ENCODE measurements around the gene NFKBIL1. TPM values are rescaled to one million over a fixed set of nuclear protein-coding genes. Genes with fewer than 3 reads are reported as not detected.
"Not testable (repeated sequence)": the region's sequence is repeated elsewhere in the genome, so short reads cannot be mapped to it uniquely, and the experiment has no call there.

NFKBIL1 gene
- 21.0 and 30.8 TPM in 2 replicates for total RNA-seq

GRCh38 chr6:31546958-31547726, at the start of gene NFKBIL1:
Gene NFKBIL1 (plus strand): TSS chr6:31547608. CDS start chr6:31547695, 87 bp downstream.
- DNase-seq: peak; percentile 98

GRCh38 chr6:31498748-31499147, 48.7 kb upstream of the NFKBIL1 start:
- DNase-seq: peak; percentile 39

GRCh38 chr6:31499648-31500047, 47.8 kb upstream of the NFKBIL1 start:
- DNase-seq: not testable (repeated sequence)

DNA sequence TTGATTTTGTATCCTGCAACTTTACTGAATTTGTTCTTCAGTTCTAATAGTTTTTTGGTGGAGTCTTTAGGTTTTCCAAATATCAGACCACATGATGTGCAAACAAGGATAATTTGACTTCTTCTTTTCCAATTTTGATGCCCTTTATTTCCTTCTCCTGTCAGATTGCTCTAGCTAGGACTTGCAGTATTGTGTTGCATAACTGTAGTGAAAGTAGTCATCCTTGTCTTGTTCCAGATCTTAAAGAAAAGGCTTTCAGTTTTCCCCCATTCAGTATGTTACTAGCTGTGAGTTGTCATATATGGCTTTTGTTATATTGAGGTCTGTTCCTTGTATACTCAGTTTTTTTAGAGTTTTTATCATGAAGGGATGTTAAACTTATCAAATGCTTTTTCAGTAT, 44.8 kb upstream of the NFKBIL1 start:
- no peak for DNase-seq

GRCh38 chr6:31509036-31509435, 38.4 kb upstream of the NFKBIL1 start:
- not testable (repeated sequence) for DNase-seq

DNA sequence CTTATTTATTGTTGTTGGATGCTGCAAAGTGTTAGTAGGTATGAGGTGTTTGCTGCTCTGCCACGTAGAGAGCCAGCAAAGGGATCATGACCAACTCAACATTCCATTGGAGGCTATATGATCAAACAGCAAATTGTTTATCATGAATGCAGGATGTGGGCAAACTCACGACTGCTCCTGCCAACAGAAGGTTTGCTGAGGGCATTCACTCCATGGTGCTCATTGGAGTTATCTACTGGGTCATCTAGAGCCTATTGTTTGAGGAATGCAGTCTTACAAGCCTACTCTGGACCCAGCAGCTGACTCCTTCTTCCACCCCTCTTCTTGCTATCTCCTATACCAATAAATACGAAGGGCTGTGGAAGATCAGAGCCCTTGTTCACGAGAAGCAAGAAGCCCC, 37.4 kb upstream of the NFKBIL1 start:
- no peak for DNase-seq

GRCh38 chr6:31513456-31514165, 33.8 kb upstream of the NFKBIL1 start:
- no peak for DNase-seq

DNA sequence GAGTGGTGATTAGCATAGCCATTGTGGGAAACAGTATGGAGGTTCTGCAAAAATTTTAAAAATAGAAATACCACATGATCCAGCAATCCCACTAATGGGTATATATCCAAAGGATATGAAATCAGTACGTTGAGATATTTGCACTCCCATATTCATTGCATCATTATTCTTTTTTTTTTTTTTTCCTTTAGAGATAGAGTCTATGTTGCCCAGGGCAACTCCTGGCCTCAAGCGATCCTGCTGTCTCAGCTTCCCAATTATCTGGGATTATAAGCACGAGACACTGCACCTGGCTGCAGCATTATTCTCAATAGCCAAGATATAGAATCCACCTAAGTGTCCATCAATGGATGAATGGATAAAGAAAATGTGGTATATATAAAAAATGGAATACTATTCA, 25.6 kb upstream of the NFKBIL1 start:
- no peak for DNase-seq

- DNase-seq: no peak
These were observed 21.9 kb upstream of the NFKBIL1 start for GRCh38 chr6:31525553-31525931.

DNA sequence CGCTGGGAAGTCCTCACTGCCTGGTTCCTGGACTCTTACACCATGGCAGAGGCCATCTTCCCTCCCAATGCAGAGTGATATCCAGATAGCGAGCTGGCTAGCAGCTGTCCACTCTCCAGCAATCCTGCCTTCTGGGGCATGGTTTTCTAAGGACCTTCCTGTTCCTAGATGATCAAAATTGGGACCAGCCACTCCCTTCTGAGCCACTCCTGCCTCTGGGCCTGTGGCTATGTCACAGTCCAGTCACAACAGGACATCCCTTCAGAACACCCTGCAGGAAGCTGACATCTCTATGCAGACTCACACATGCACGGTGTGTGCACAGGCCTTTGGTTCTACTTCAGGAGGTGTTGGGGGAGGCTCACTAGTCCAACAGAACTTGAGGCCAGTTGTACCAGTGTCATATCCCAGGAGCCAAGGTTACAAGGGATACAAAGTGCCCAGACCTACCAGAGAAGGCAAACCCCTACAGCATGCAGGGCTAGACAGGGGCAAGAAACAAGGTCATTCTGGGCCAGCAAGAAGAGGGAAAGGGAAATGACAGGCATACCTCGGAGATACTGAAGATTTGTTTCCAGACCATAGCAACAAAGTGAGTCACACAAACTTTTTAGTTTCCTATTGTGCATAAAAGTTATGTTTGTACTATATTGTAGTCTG, 21.3 kb upstream of the NFKBIL1 start:
- peak; percentile 86 for DNase-seq

DNA sequence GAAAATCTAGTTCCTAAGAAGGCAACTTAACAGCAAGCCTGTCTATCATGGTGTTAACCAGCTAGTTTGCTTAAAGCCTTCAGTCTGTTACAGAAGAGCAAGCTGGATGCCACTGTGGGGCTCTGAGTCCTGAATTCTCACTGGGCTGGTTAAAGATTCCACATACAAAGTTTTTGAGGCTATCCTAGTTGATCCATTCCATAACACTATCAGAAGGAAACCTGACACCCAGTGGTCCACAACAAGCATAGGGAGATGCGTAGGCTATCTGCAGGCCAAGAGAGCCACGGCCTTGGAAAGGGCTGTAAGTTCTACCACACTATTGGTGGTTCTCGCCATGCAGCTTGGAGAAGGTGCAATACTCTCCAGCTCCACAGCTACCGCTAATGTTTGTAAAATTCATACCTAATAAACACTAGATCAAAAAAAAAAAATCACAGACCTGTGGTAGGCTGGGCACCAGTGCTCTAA, 19.1 kb upstream of the NFKBIL1 start:
- no peak for DNase-seq

- no peak for DNase-seq
These were observed 18.5 kb upstream of the NFKBIL1 start, which contains the start of gene MCCD1 for GRCh38 chr6:31528821-31529328. Gene MCCD1 (plus strand): TSS chr6:31528962. CDS start chr6:31529015, 53 bp downstream.

DNA sequence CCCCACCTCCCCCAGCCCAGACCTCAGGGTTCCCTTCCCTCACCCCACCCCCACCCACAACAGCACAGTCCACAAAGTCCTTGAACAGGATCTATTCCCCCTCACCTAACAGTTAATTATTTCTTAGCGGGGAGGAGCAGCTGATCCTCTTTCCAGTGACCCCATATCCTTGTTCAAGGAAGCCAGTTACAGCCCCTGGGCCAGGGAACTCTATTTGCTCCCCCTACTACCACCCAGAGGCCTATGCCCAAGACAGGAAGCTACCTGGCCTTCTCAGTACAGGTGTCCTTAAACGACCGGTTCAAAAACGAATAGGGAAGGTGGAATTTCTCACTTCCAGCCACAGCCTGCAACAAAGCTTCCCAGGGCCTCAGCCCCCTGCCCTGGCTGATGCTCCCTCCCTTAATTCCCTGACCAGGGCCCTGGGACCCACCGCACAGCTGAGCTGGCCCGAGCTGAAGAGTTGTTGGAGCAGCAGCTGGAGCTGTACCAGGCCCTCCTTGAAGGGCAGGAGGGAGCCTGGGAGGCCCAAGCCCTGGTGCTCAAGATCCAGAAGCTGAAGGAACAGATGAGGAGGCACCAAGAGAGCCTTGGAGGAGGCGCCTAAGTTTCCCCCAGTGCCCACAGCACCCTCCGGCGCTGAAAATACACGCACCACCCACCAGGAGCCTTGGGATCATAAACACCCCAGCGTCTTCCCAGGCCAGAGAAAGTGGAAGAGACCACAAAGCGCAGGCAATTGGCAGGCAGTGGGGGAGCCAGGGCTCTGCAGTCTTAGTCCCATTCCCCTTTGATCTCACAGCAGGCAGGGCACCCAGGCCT, 17.9 kb upstream of the NFKBIL1 start:
- no peak for DNase-seq

DNA sequence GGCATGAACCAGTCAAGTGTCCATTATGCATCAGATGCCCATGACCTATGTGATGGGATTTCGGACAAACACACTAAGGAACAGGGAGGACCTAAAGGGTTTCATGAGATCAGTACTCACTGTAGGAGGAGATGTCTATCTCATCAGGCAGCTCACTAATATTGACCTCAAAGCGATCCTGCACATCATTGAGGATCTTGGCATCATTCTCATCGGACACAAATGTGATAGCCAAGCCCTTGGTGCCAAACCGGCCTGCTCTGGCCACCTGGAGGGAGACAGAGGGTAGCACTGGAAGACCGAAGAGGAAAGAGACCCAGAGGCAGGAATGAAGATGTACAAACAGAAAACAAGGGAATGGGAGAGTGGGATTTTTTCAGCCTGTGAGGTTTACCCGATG, 16.7 kb upstream of the NFKBIL1 start:
- no peak for DNase-seq

GRCh38 chr6:31531162-31531561, 16.2 kb upstream of the NFKBIL1 start:
- no peak for DNase-seq

DNA sequence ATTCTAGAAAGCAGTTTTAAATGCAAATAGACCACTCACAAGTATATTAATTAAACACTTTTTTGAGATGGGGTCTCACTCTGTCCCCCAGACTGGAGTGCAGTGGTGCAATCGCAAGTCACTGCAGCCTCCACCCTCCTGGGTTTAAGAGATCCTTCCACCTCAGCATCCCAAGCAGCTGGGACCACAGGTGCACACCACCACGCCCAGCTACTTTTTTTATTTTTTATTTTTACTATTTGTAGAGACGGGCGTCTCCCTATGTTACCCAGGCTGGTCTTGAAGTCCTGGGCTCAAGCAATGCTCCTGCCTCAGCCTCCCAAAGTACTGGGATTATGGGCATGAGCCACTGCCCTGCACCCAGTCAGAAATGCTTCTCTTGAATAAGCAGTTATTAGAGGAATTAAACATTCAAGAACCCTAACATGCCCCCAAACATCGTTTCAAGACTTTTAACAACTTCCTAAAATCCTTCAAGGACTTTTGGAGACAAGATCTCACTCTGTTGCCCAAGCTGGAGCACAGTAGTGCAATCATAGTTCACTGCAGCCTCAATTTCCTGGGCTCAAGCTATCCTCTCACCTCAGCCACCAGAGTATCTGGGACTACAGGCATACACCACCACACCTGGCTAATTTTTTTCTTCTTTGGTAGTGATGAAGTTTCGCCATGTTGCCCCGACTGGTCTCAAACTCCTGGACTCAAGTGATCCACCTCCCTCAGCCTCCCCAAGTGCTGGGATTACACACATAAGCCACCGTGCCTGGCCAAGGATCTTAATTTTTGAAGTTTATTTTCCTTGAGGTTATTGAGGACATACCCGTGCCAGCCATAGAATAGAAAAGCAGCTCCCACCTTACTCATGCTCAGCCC, 15.4 kb upstream of the NFKBIL1 start:
- DNase-seq: no peak

DNA sequence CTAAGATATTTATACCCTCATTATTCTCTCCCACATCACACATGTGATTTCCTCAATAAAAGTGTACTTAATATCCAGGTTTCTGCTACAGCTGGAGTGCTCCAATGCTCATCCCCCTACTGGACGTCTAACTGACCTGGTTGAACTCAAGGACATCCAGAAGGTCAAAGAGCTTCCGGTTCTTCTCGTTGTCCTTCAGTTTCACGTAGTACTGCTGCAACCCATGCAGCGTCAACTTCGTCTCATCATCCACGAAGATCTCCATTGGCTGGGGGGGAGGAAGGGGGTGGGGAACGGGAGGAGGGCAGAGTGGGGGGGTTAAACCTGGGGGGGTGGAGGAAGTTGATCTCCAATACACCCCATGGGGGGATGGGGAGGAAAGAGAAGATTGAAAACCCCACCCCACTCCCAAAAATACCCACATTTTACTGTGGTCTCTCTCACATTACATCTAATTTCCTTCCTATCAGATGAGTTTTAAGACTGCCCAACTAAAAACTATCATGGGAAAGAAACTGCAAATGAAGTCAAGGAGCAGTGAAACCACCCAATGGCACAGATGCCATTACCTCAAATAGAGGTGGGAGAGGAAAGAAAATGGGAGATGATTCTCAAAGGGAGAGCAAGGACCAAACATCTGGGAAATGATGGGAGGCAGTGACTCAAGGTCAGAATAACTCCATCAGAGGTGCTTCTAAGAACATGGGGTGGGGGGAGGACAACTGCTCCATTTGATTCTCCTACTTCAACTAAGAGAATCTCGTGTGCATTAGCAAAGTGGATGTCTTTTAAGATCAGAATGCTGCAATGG, 14.6 kb upstream of the NFKBIL1 start:
- DNase-seq: no peak

DNA sequence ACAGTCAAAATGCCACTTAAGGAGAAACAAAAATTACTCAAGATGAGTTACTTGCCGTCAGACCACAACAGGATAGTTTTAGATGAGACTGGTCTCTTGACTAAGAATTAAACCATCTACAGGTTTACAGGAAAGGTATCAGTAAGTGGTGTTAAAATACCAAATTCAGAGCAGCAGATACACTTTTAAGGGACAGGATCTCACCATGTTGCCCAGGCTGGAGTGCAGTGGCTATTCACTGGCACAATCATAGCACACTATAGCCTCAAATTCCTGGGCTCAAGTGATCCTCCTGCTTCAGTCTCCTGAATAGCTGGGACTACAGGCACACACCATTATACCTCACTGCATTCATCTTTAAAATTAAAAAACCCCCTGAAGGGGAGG, 14.0 kb upstream of the NFKBIL1 start:
- DNase-seq: no peak

DNA sequence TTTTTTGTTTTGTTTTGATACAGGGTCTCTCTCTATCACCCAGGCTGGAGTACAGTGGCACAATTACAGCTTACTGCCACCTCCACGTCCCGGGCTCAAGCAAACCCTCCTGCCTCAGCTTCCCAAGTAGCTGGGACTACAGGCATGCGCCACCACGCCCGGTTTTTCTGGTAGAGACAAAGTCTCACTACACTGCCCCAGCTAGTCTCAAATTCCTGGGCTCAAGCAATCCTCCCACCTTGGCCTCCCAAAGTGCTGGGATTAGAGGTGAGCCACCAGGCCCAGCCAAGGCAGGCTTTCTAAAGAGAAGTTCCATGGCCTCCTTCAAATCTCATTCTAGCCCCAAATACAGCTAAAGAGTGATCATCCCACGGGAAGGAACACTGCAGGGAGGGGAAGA, 13.4 kb upstream of the NFKBIL1 start:
- DNase-seq: no peak

DNA sequence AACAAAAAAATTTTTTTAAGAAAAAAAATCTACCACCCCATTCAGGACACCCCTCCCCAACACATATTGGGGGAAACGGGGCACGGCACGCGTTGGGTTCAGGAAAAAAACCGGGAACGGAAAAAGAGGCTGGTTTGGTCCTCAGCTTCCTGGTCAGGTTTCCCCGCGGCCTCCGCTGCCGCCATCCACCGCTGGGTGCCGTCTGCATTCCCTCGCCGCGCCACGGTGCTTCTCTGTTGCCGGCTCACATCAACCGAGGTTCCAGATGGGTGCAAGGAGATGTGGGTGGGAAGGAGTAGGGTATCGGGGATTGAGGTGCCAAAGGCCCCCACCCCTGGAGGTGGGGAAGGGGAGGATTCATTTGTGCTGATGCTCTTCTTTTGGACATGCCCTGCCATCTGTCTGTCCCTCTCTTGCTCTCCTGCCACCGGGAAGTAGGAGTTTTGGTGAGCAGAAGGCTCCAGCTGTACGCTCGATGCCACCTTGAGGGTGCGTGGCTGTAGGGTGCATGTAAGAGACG, 12.8 kb upstream of the NFKBIL1 start:
- DNase-seq: no peak

All from dermis blood vessel endothelial cell (primary cell).